Endothelial cell of umbilical vein (primary cell): ENCODE data around the gene IL1RL2. TPM values are rescaled to one million over a fixed set of nuclear protein-coding genes. Genes with fewer than 3 reads are reported as not detected.

ENCODE experiments used
- BruUV-seq: library from RNA; stranded (reverse); fragments of 400-500 nt; replicated peaks from 2 replicates; lab custom pipeline; 2021; lab: Mats Ljungman, UMichigan
- CTCF ChIA-PET: fragments of 300-600, 350-600 bp; sonication (Branson Sonifier 250); formaldehyde crosslinking; loops from one replicate; lab custom pipeline; 2021; ENCODE audit warnings: antibody characterized with exemption, inconsistent platforms; lab: Charles Lee
- POLR2A ChIA-PET: fragments of 300-600, 350-600 bp; sonication (Branson Sonifier 250); formaldehyde crosslinking; loops from one replicate; lab custom pipeline; 2021; ENCODE audit warnings: antibody characterized with exemption, inconsistent platforms; lab: Charles Lee
- DNase-seq: peaks from one replicate; pipeline ENCODE4 v3.0.0-alpha.2; 2011; ENCODE audit warnings: low read depth, low spot score
- FAIRE-seq: peaks from 2 replicates; lab custom pipeline; 2011; peaks lifted over from hg19 to GRCh38; lab: Jason Lieb, UNC
- H2AFZ ChIP-seq: 2 replicates; pipeline ENCODE4 v1.6.0; 2012; ENCODE audit warnings: low read depth, low read length, control low read depth, inconsistent platforms
- H3K27ac ChIP-seq: 2 replicates; pipeline ENCODE4 v1.5.1; 2011; ENCODE audit warnings: low read depth, mild to moderate bottlenecking, control low read depth, low read length, moderate library complexity; ENCODE audit not compliant: insufficient read depth
- H3K27me3 ChIP-seq, 2 experiments: 2 replicates each; pipeline versions ENCODE4 v1.6.0 to v1.6.1; 2011; ENCODE audit warnings: low read length in 2 of 2, mixed read lengths in 1 of 2; ENCODE audit not compliant: control insufficient read depth in 2 of 2, insufficient read depth in 2 of 2
- H3K36me3 ChIP-seq, 2 experiments: 2 replicates in 1 of 2; 3 replicates in 1 of 2; pipeline ENCODE4 v1.5.1; 2011; ENCODE audit warnings: low read length in 2 of 2, mild to moderate bottlenecking in 1 of 2, moderate library complexity in 1 of 2; ENCODE audit not compliant: control insufficient read depth in 2 of 2, insufficient read depth in 2 of 2; ENCODE audit errors: extremely low read depth in 1 of 2
- H3K4me1 ChIP-seq: 3 replicates; pipeline ENCODE4 v1.5.1; 2011; ENCODE audit warnings: mild to moderate bottlenecking, low read length; ENCODE audit not compliant: control insufficient read depth, insufficient read depth; ENCODE audit errors: extremely low read depth
- H3K4me2 ChIP-seq: 2 replicates; pipeline ENCODE4 v1.6.1; 2011; ENCODE audit warnings: low read length, control low read depth, mixed read lengths; ENCODE audit not compliant: insufficient read depth
- H3K4me3 ChIP-seq, 3 experiments: fragments of 200-600 bp in 1 of 3; sonication (generic), shearing (Covaris generic) in 1 of 3; replicated peaks in 1 of 3; 2 replicates each; pipeline ENCODE4 v1.5.1; 2011 to 2016; ENCODE audit warnings: control low read depth in 3 of 3, low read length in 3 of 3, mild to moderate bottlenecking in 2 of 3, inconsistent platforms in 1 of 3, low read depth in 1 of 3, moderate library complexity in 1 of 3; ENCODE audit not compliant: insufficient read depth in 1 of 3
- H3K79me2 ChIP-seq: 2 replicates; pipeline ENCODE4 v1.6.0; 2012; ENCODE audit warnings: low read length, inconsistent platforms; ENCODE audit not compliant: control insufficient read depth, insufficient read depth
- H3K9ac ChIP-seq: replicated peaks from 2 replicates; pipeline ENCODE3; 2011; ENCODE audit warnings: low read length, control low read depth; ENCODE audit not compliant: insufficient read depth; ENCODE audit errors: extremely low read depth
- H3K9me1 ChIP-seq: replicated peaks from 3 replicates; pipeline ENCODE4 v1.6.0; 2011; ENCODE audit warnings: mild to moderate bottlenecking, low read length; ENCODE audit not compliant: control insufficient read depth, insufficient read depth; ENCODE audit errors: extremely low read depth
- H3K9me3 ChIP-seq: replicated peaks from 2 replicates; pipeline ENCODE4 v1.5.1; 2012; ENCODE audit warnings: low read length, inconsistent platforms; ENCODE audit not compliant: control insufficient read depth, insufficient read depth
- H4K20me1 ChIP-seq: replicated peaks from 2 replicates; pipeline ENCODE3; 2011; ENCODE audit warnings: mild to moderate bottlenecking, low read length; ENCODE audit not compliant: control insufficient read depth, insufficient read depth; ENCODE audit errors: extremely low read depth
- EZH2 ChIP-seq: IDR thresholded peaks from 2 replicates; pipeline ENCODE4 v1.6.1; 2012; ENCODE audit warnings: borderline replicate concordance, low read depth, mild to moderate bottlenecking, moderate library complexity, low read length, inconsistent platforms; ENCODE audit not compliant: severe bottlenecking
- FOS ChIP-seq: IDR thresholded peaks from 2 replicates; pipeline ENCODE4 v1.6.1; 2011; ENCODE audit warnings: mild to moderate bottlenecking, low read length, moderate library complexity, borderline replicate concordance; ENCODE audit not compliant: insufficient read depth
- GATA2 ChIP-seq: IDR thresholded peaks from 2 replicates; pipeline ENCODE4 v1.7.0; 2011; ENCODE audit warnings: low read depth, mild to moderate bottlenecking, moderate library complexity, mixed read lengths, low read length; ENCODE audit not compliant: insufficient read length, insufficient read depth
- JUN ChIP-seq: IDR thresholded peaks from 2 replicates; pipeline ENCODE4 v1.6.1; 2011; ENCODE audit warnings: borderline replicate concordance, low read depth; ENCODE audit not compliant: insufficient read length, insufficient read depth
- MAX ChIP-seq: IDR thresholded peaks from 2 replicates; pipeline ENCODE4 v1.6.1; 2011; ENCODE audit not compliant: insufficient read depth, insufficient read length
- MYC ChIP-seq: IDR thresholded peaks from one replicate; pipeline ENCODE4 v1.6.1; 2011; ENCODE audit warnings: mild to moderate bottlenecking, low read depth, low read length
- POLR2A ChIP-seq: IDR thresholded peaks from 2 replicates; pipeline ENCODE4 v1.6.1; 2012; ENCODE audit warnings: low read depth, mild to moderate bottlenecking, control low read depth, low read length
- POLR2AphosphoS5 ChIP-seq: IDR thresholded peaks from 2 replicates; pipeline ENCODE4 v1.6.1; 2012; ENCODE audit warnings: low read depth, mild to moderate bottlenecking, control low read depth, low read length, moderate library complexity; ENCODE audit not compliant: insufficient read depth
- dilution Hi-C: fragments of 300-500 bp; cut with MboI; formaldehyde crosslinking; loops from one replicate; pipeline ENCODE4 v1.15.0; 2019; ENCODE audit warnings: low sequenced_read_pairs; ENCODE audit not compliant: extremely low pct_ligation_motif_present
- intact Hi-C: fragments of 100-400 bp; cut with micrococcal nuclease; formaldehyde crosslinking; loops from one replicate; pipeline ENCODE4 v1.10.0; 2022
- polyA plus RNA-seq, 4 experiments: library from polyadenylated mRNA; depleted of rRNA in 3 of 4; stranded (reverse) in 3 of 4; unstranded in 1 of 4; fragments of >200 nt; gene quantifications; 2 replicates each; pipeline versions ENCODE4 v1.2.1 to v1.2.3, GENCODE V29; 2011 to 2012; ENCODE audit warnings: missing spikeins in 1 of 4
- total RNA-seq: library from RNA; stranded (reverse); gene quantifications from 2 replicates; pipeline ENCODE4 v1.2.3, GENCODE V29; 2021
- TF ChIP-seq, protein P1 (sequence below), 2 donors: IDR thresholded peaks; 1 replicate in 1 of 2; 2 replicates in 1 of 2; pipeline ENCODE4 v1.5.1; 2011; ENCODE audit warnings: low read length in 2 of 2, mild to moderate bottlenecking in 2 of 2, moderate library complexity in 2 of 2, control low read depth in 1 of 2, inconsistent platforms in 1 of 2, low read depth in 1 of 2; ENCODE audit not compliant: insufficient read depth in 1 of 2; ENCODE audit errors: extremely low read depth in 1 of 2

IL1RL2 gene
- total and polyA plus RNA-seq, 2 donors (not counting 3 experiments of a cell fraction or from before 2014, with no cell fraction given): 0.11 TPM; not detected in 1

- CTCF ChIA-PET: interaction anchor here (1.2 kb wide), 1 partner anchor 159 kb away, joined by 3 read pairs; no protein-coding TSS in a partner anchor
- Histone ChIP-seq H2AFZ (no peak overlapping the region), H4K20me1 (no peaks in the 10 kb centered on the region), H3K27me3 (no peaks in the 10 kb centered on the region), H3K79me2 (no peaks in the 10 kb centered on the region), H3K4me3 (no peak overlapping the region), H3K36me3 (no peaks in the 10 kb centered on the region), H3K4me2 (no peak overlapping the region), H3K9ac (no peak overlapping the region), H3K4me1 (no peaks in the 10 kb centered on the region), H3K27ac (no peak overlapping the region), H3K9me3 (no peaks in the 10 kb centered on the region), H3K9me1 (no peaks in the 10 kb centered on the region)
- no peak for FAIRE-seq
- no peak for TF ChIP-seq JUN
- no TSS peak for BruUV-seq
- intact Hi-C loops (no loop called here), dilution Hi-C loops (no loop called here)
- POLR2A ChIA-PET: no interaction called here
- DNase-seq: no peak
Observed at GRCh38 chr2:102179061-102179460, 7.8 kb upstream of the IL1RL2 start.

DNA sequence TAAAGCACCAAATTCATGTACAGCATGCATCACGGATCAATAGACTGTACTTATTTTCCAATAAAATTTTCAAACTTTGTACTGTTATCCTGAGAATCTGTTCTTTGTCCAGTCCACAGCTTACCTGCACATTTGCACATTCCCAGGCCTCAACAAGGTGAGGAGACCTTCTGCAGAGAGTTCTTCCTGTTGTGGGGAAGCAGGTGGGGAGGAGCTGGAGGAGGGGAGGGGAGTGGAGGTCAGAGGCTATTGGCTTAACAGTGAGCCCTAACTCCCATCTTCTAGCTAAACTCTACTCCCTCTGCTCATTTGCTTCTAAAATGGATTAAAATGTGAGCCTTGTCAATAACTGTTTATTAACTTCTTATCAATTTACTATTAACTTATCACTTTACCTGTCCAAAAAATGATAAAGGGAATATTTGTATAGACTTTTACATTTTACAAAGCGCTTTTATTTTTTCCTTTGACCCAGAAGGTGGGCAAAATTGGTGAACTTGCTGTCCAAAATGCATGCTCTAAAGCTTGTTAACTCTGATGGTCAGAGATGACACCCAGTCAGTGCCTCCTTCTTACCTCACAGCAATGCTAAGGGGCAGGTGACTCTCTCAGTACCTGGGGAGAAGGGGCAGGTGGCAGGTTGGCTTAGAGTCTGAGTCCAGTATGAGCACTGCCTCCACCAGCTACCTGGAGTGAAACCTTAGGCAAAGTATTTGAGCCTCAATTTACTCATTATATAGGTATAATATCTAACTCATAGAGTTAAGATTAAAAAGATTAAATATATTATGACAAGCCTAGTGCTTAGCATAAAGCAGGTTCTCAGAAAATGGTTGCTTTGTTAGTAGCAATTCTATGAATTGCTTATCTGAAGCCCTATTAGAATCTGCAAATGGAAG lies 6.8 kb upstream of the IL1RL2 start:
- no peak overlapping the region for H3K4me2 ChIP-seq
- H3K4me1 ChIP-seq: peaks cover 5% of the 10 kb centered on the region
- DNase-seq (no peak), FAIRE-seq (no peak)
- BruUV-seq: no TSS peak
- H3K9me3 ChIP-seq: no peaks in the 10 kb centered on the region
- H3K79me2 ChIP-seq: no peaks in the 10 kb centered on the region
- dilution Hi-C loops: no loop called here
- H3K27ac ChIP-seq: no peak overlapping the region
- CTCF ChIA-PET: interaction anchor here (0.7 to 1.2 kb wide), 5 partner anchors 14 to 263 kb away, joined by 3 to 4 read pairs (median 3); no protein-coding TSS in a partner anchor
- TF ChIP-seq POLR2A: no peak
- TF ChIP-seq GATA2: no peak
- TF ChIP-seq JUN: no peak
- no peak for TF ChIP-seq FOS
- TF ChIP-seq, protein P1, sequence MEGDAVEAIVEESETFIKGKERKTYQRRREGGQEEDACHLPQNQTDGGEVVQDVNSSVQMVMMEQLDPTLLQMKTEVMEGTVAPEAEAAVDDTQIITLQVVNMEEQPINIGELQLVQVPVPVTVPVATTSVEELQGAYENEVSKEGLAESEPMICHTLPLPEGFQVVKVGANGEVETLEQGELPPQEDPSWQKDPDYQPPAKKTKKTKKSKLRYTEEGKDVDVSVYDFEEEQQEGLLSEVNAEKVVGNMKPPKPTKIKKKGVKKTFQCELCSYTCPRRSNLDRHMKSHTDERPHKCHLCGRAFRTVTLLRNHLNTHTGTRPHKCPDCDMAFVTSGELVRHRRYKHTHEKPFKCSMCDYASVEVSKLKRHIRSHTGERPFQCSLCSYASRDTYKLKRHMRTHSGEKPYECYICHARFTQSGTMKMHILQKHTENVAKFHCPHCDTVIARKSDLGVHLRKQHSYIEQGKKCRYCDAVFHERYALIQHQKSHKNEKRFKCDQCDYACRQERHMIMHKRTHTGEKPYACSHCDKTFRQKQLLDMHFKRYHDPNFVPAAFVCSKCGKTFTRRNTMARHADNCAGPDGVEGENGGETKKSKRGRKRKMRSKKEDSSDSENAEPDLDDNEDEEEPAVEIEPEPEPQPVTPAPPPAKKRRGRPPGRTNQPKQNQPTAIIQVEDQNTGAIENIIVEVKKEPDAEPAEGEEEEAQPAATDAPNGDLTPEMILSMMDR (IDR thresholded peaks at IDR 0.05; ENCODE audit: extremely low read depth in 1 of 2, insufficient read depth in 1 of 2, low read depth in 1 of 2, low read length in 2 of 2): no peak
- TF ChIP-seq MAX: no peak
- TF ChIP-seq MYC: no peak
- TF ChIP-seq POLR2AphosphoS5: no peak
- TF ChIP-seq EZH2: no peak
- H3K9me1 ChIP-seq: no peaks in the 10 kb centered on the region
- H3K4me3 ChIP-seq: no peak overlapping the region
- POLR2A ChIA-PET: no interaction called here
- no peak overlapping the region for H2AFZ ChIP-seq
- no peak overlapping the region for H3K9ac ChIP-seq
- H4K20me1 ChIP-seq: no peaks in the 10 kb centered on the region
- no peaks in the 10 kb centered on the region for H3K36me3 ChIP-seq
- intact Hi-C loops: no loop called here
- no peaks in the 10 kb centered on the region for H3K27me3 ChIP-seq
